ENCODE measurements around the gene DEUP1. TPM values are rescaled to one million over a fixed set of nuclear protein-coding genes. Genes with fewer than 3 reads are reported as not detected.

Gene DEUP1
- total RNA-seq, 4 donors from 2014 or later = not detected

- in situ Hi-C loops (cut with MboI; ENCODE audit: low sequenced_read_pairs in 4 of 4) = no loop called here
- no peak for TF ChIP-seq POLR2A (IDR thresholded peaks at IDR 0.05)
- no peak for TF ChIP-seq CTCF (IDR thresholded peaks at IDR 0.05 in 4 of 5, conservative IDR thresholded peaks at IDR 0.05 in 1 of 5)
Observed at GRCh38 chr11:93474123-93474522, 143.6 kb downstream of the DEUP1 start.

GRCh38 chr11:93476796-93477195 lies 146.3 kb downstream of the DEUP1 start:
- no peak for DNase-seq

More at GRCh38 chr11:93474123-93474522, 143.6 kb downstream of the DEUP1 start:
- Histone ChIP-seq H3K9me3 (no peaks in the 10 kb centered on the region), H3K36me3 (no peaks in the 10 kb centered on the region), H3K27ac (no peak overlapping the region), H3K4me1 (no peaks in the 10 kb centered on the region), H3K4me3 (no peak overlapping the region), H3K27me3 (no peaks in the 10 kb centered on the region)
- DNase-seq = no peak
- intact Hi-C loops (cut with DNase I; ENCODE audit: low total_unique reads) = no loop called here
- ATAC-seq = no peak

GRCh38 chr11:93477684-93478234 lies 147.2 kb downstream of the DEUP1 start:
- TF ChIP-seq CTCF (IDR thresholded peaks at IDR 0.05 in 4 of 5, conservative IDR thresholded peaks at IDR 0.05 in 1 of 5) (no peak), POLR2A (IDR thresholded peaks at IDR 0.05) (no peak)
- intact Hi-C loops (cut with DNase I; ENCODE audit: low total_unique reads) = no loop called here
- no peak for ATAC-seq

More at GRCh38 chr11:93476796-93477195, 146.3 kb downstream of the DEUP1 start:
- H3K4me3 ChIP-seq = no peak overlapping the region
- H3K9me3 ChIP-seq = no peaks in the 10 kb centered on the region
- ATAC-seq = no peak
- no peaks in the 10 kb centered on the region for H3K4me1 ChIP-seq
- H3K36me3 ChIP-seq = no peaks in the 10 kb centered on the region
- no peaks in the 10 kb centered on the region for H3K27me3 ChIP-seq
- intact Hi-C loops (cut with DNase I; ENCODE audit: low total_unique reads) = no loop called here
- H3K27ac ChIP-seq = no peak overlapping the region
- in situ Hi-C loops (cut with MboI; ENCODE audit: low sequenced_read_pairs in 4 of 4) = no loop called here
- TF ChIP-seq POLR2A (IDR thresholded peaks at IDR 0.05) (no peak), CTCF (IDR thresholded peaks at IDR 0.05 in 4 of 5, conservative IDR thresholded peaks at IDR 0.05 in 1 of 5) (no peak)

GRCh38 chr11:93478841-93479240 lies 148.3 kb downstream of the DEUP1 start:
- in situ Hi-C loops (cut with MboI; ENCODE audit: low sequenced_read_pairs in 4 of 4) = no loop called here

More at GRCh38 chr11:93477684-93478234, 147.2 kb downstream of the DEUP1 start:
- in situ Hi-C loops (cut with MboI; ENCODE audit: low sequenced_read_pairs in 4 of 4) = no loop called here
- no peak for DNase-seq
- H3K9me3 ChIP-seq = no peaks in the 10 kb centered on the region
- H3K36me3 ChIP-seq = no peaks in the 10 kb centered on the region
- no peak overlapping the region for H3K4me3 ChIP-seq
- no peaks in the 10 kb centered on the region for H3K4me1 ChIP-seq
- H3K27ac ChIP-seq = no peak overlapping the region
- H3K27me3 ChIP-seq = no peaks in the 10 kb centered on the region

More at GRCh38 chr11:93478841-93479240, 148.3 kb downstream of the DEUP1 start:
- Histone ChIP-seq H3K27ac (no peak overlapping the region), H3K36me3 (no peaks in the 10 kb centered on the region), H3K9me3 (no peaks in the 10 kb centered on the region), H3K27me3 (no peaks in the 10 kb centered on the region), H3K4me1 (no peaks in the 10 kb centered on the region), H3K4me3 (no peak overlapping the region)
- ATAC-seq = no peak
- intact Hi-C loops (cut with DNase I; ENCODE audit: low total_unique reads) = no loop called here
- no peak for TF ChIP-seq CTCF (IDR thresholded peaks at IDR 0.05 in 4 of 5, conservative IDR thresholded peaks at IDR 0.05 in 1 of 5)
- no peak for TF ChIP-seq POLR2A (IDR thresholded peaks at IDR 0.05)
- DNase-seq = no peak
